Measurements from ENCODE around the gene NOS3.
"Not testable (repeated sequence)": the region's sequence is repeated elsewhere in the genome, so short reads cannot be mapped to it uniquely, and the experiment has no call there.

NOS3 gene

GRCh38 chr7:151040616-151041375, 50.0 kb downstream of the NOS3 start:
- Histone ChIP-seq H3K36me3 (ENCODE audit: control insufficient read depth in 2 of 2, insufficient read depth in 1 of 2, low read length in 2 of 2) (peaks cover 0 to 49% of the 10 kb centered on the region in 2 experiments; a peak in 1 of 3 replicates), H3K4me3 (ENCODE audit: low read depth, low read length) (no peak overlapping the region), H3K9me3 (ENCODE audit: control insufficient read depth, insufficient read depth, low read depth, low read length) (no peaks in the 10 kb centered on the region), H3K4me1 (ENCODE audit: control insufficient read depth, insufficient read depth, low read length) (peaks cover 6% of the 10 kb centered on the region), H3K27ac (ENCODE audit: extremely low read depth, low read depth, low read length) (no peak overlapping the region)
- ChIA-PET POLR2A (no interaction called here), CTCF (interaction anchor here (1.9 to 2.9 kb wide), 2 partner anchors 22 to 23 kb away, joined by 4 to 15 read pairs; no protein-coding TSS in a partner anchor)
- no peak for TF ChIP-seq ZNF394 (tag by site-specific recombination; IDR thresholded peaks at IDR 0.05; ENCODE audit: borderline replicate concordance)
- TF ChIP-seq ZNF398 (tag by site-specific recombination; IDR thresholded peaks at IDR 0.05), result no peak
- no peak for TF ChIP-seq PATZ1 (tag by site-specific recombination; IDR thresholded peaks at IDR 0.05)
- no peak for TF ChIP-seq KLF9 (tag by site-specific recombination; IDR thresholded peaks at IDR 0.05; ENCODE audit: low read depth)
- no peak for TF ChIP-seq ZBTB1 (tag by site-specific recombination; IDR thresholded peaks at IDR 0.05)
- no peak for TF ChIP-seq ELK4 (IDR thresholded peaks at IDR 0.05; ENCODE audit: borderline replicate concordance, low read depth, low read length)
- no peak for TF ChIP-seq SCRT2 (tag by site-specific recombination; IDR thresholded peaks at IDR 0.05)
- TF ChIP-seq ZBTB11 (tag by site-specific recombination; conservative IDR thresholded peaks at IDR 0.05; ENCODE audit: low read depth), result no peak
- no peak for TF ChIP-seq GLIS1 (tag by site-specific recombination; IDR thresholded peaks at IDR 0.05)
- TF ChIP-seq HOXC10 (CRISPR knock-in tag; IDR thresholded peaks at IDR 0.05), result no peak
- no peak for TF ChIP-seq ZNF629 (tag by site-specific recombination; IDR thresholded peaks at IDR 0.05)
- TF ChIP-seq ZFP37 (tag by site-specific recombination; IDR thresholded peaks at IDR 0.05), result no peak
- TF ChIP-seq ZBTB20 (tag by site-specific recombination; IDR thresholded peaks at IDR 0.05), result no peak
- no peak for TF ChIP-seq MZF1 (tag by site-specific recombination; IDR thresholded peaks at IDR 0.05; ENCODE audit: borderline replicate concordance)
- no peak for TF ChIP-seq ZNF169 (tag by site-specific recombination; IDR thresholded peaks at IDR 0.05)

GRCh38 chr7:151043449-151043848, 52.6 kb downstream of the NOS3 start:
- H3K36me3 ChIP-seq (ENCODE audit: control insufficient read depth in 2 of 2, insufficient read depth in 1 of 2, low read length in 2 of 2), result peaks cover 0 to 36% of the 10 kb centered on the region in 2 experiments; a peak in 1 of 3 replicates
- CTCF ChIA-PET, result not testable (repeated sequence)
- POLR2A ChIA-PET, result interaction anchor here (0.6 kb wide), 1 partner anchor 14 kb away, joined by 3 read pairs; no protein-coding TSS in a partner anchor

More at GRCh38 chr7:151043449-151043848, 52.6 kb downstream of the NOS3 start:
- not testable (repeated sequence) for H3K9me3 ChIP-seq (ENCODE audit: control insufficient read depth, insufficient read depth, low read depth, low read length); H3K27ac ChIP-seq (ENCODE audit: extremely low read depth, low read depth, low read length); H3K4me3 ChIP-seq (ENCODE audit: low read depth, low read length); H3K4me1 ChIP-seq (ENCODE audit: control insufficient read depth, insufficient read depth, low read length)

All from HEK293 (cell line).